CD14-positive monocyte (primary cell): ENCODE measurements around the gene KLHL3. TPM values are rescaled to one million over a fixed set of nuclear protein-coding genes. Genes with fewer than 3 reads are reported as not detected.

ENCODE experiments used
- DNase-seq, 3 donors: peaks; one replicate each; pipeline ENCODE4 v3.0.0-alpha.2; 2011 to 2022
- H2AFZ ChIP-seq: 2 replicates; pipeline ENCODE4 v1.6.0; 2012; ENCODE audit warnings: mild to moderate bottlenecking, low read depth, low read length, inconsistent platforms; ENCODE audit not compliant: insufficient read depth, poor library complexity, severe bottlenecking
- H3K27ac ChIP-seq, 2 donors: 1 replicate in 1 of 2; 2 replicates in 1 of 2; pipeline ENCODE4 v1.5.1; 2012 to 2013; ENCODE audit warnings: low read length in 2 of 2, control low read depth in 1 of 2, inconsistent platforms in 1 of 2, low read depth in 1 of 2, mild to moderate bottlenecking in 1 of 2
- H3K27me3 ChIP-seq, 2 donors: one replicate each; pipeline versions ENCODE4 v1.6.0 to v1.6.1; 2011 to 2013; ENCODE audit warnings: low read length in 2 of 2; ENCODE audit not compliant: control insufficient read depth in 2 of 2, insufficient read depth in 2 of 2
- H3K36me3 ChIP-seq, 2 donors: replicated peaks in 1 of 2; 1 replicate in 1 of 2; 2 replicates in 1 of 2; pipeline versions ENCODE4 v1.5.1 to v1.6.1; 2012 to 2013; ENCODE audit warnings: low read length in 2 of 2, control low read depth in 1 of 2, inconsistent platforms in 1 of 2, mild to moderate bottlenecking in 1 of 2; ENCODE audit not compliant: insufficient read depth in 2 of 2, control insufficient read depth in 1 of 2
- H3K4me1 ChIP-seq, 2 donors: 1 replicate in 1 of 2; 2 replicates in 1 of 2; pipeline versions ENCODE4 v1.5.1 to v1.6.1; 2012 to 2013; ENCODE audit warnings: low read length in 2 of 2, control low read depth in 1 of 2, inconsistent platforms in 1 of 2, mild to moderate bottlenecking in 1 of 2, moderate library complexity in 1 of 2; ENCODE audit not compliant: insufficient read depth in 2 of 2, control insufficient read depth in 1 of 2
- H3K4me2 ChIP-seq: replicated peaks from 2 replicates; pipeline ENCODE3; 2012; ENCODE audit warnings: low read length, moderate library complexity, mild to moderate bottlenecking; ENCODE audit not compliant: poor library complexity, severe bottlenecking; ENCODE audit errors: extremely low read depth
- H3K4me3 ChIP-seq, 3 experiments: fragments of 200-600 bp in 1 of 3; sonication (generic) in 1 of 3; replicated peaks in 1 of 3; 1 replicate in 2 of 3; 2 replicates in 1 of 3; pipeline ENCODE4 v1.5.1; 2011 to 2013; ENCODE audit warnings: low read length in 3 of 3, mild to moderate bottlenecking in 3 of 3, control low read depth in 2 of 3, low read depth in 2 of 3, inconsistent platforms in 1 of 3, moderate library complexity in 1 of 3
- H3K79me2 ChIP-seq: 2 replicates; pipeline ENCODE4 v1.6.0; 2012; ENCODE audit warnings: mild to moderate bottlenecking, control low read depth, inconsistent platforms, low read length, moderate library complexity; ENCODE audit not compliant: insufficient read depth
- H3K9ac ChIP-seq: 2 replicates; pipeline ENCODE4 v1.6.0; 2017; ENCODE audit warnings: low read length, mild to moderate bottlenecking; ENCODE audit not compliant: insufficient read depth, poor library complexity, severe bottlenecking
- H3K9me3 ChIP-seq, 2 donors: replicated peaks in 1 of 2; 1 replicate in 1 of 2; 2 replicates in 1 of 2; pipeline versions ENCODE4 v1.5.1 to v1.6.1; 2012 to 2013; ENCODE audit warnings: low read length in 2 of 2, control low read depth in 1 of 2; ENCODE audit not compliant: control insufficient read depth in 1 of 2, insufficient read depth in 1 of 2
- H4K20me1 ChIP-seq: 2 replicates; pipeline ENCODE4 v1.6.0; 2012; ENCODE audit warnings: mild to moderate bottlenecking, low read length, control low read depth, moderate library complexity; ENCODE audit not compliant: insufficient read depth
- H3K27ac Mint-ChIP-seq, 7 donors: one replicate each; pipeline ENCODE4 v1.8.0; 2020; ENCODE audit warnings: mild to moderate bottlenecking in 7 of 7, mixed read lengths in 7 of 7, moderate library complexity in 6 of 7, inconsistent platforms in 2 of 7
- H3K27me3 Mint-ChIP-seq, 3 donors: one replicate each; pipeline ENCODE4 v1.8.0; 2021 to 2022; ENCODE audit warnings: low read depth in 3 of 3, mild to moderate bottlenecking in 3 of 3, mixed read lengths in 3 of 3, moderate library complexity in 3 of 3, inconsistent platforms in 1 of 3
- H3K36me3 Mint-ChIP-seq, 2 donors: one replicate each; pipeline ENCODE4 v1.8.0; 2020; ENCODE audit warnings: mixed read lengths in 2 of 2, inconsistent platforms in 1 of 2, mild to moderate bottlenecking in 1 of 2
- H3K4me1 Mint-ChIP-seq: one replicate; pipeline ENCODE4 v1.8.0; 2020; ENCODE audit warnings: mild to moderate bottlenecking, mixed read lengths
- H3K4me3 Mint-ChIP-seq, 2 donors: one replicate each; pipeline ENCODE4 v1.8.0; 2020; ENCODE audit warnings: mild to moderate bottlenecking in 2 of 2, mixed read lengths in 2 of 2, moderate library complexity in 1 of 2
- H3K9me3 Mint-ChIP-seq, 7 donors: one replicate each; pipeline ENCODE4 v1.8.0; 2020 to 2022; ENCODE audit warnings: mixed read lengths in 7 of 7, mild to moderate bottlenecking in 6 of 7, moderate library complexity in 6 of 7, inconsistent platforms in 2 of 7
- WGBS: methylation state at CpG from one replicate; pipeline ENCODE4 v1.1.5; 2013; ENCODE audit warnings: missing lambda C conversion rate; ENCODE audit not compliant: insufficient coverage; 5-methylcytosine and 5-hydroxymethylcytosine counted together
- intact Hi-C, 2 donors: fragments of 100-400 bp; cut with micrococcal nuclease; formaldehyde crosslinking; loops; one replicate each; pipeline versions ENCODE4 v1.15.0 to v1.15.1; 2023
- polyA plus RNA-seq, 3 donors: library from polyadenylated mRNA; depleted of rRNA in 1 of 3; unstranded in 2 of 3; stranded (reverse) in 1 of 3; fragments of 300-500 nt in 2 of 3; fragments of >200 nt in 1 of 3; fragmentation: Illumina TruSeq in 2 of 3; gene quantifications; 1 replicate in 2 of 3; 2 replicates in 1 of 3; pipeline ENCODE4 v1.2.3, GENCODE V29; 2012 to 2021
- TF ChIP-seq, protein P1 (sequence below): fragments of 200-600 bp; IDR thresholded peaks from one replicate; pipeline ENCODE4 v1.8.0; 2022; ENCODE audit warnings: antibody characterized with exemption, mild to moderate bottlenecking

The KLHL3 gene
- polyA plus RNA-seq, 3 donors: 0.71 TPM; not detected in 2

DNA sequence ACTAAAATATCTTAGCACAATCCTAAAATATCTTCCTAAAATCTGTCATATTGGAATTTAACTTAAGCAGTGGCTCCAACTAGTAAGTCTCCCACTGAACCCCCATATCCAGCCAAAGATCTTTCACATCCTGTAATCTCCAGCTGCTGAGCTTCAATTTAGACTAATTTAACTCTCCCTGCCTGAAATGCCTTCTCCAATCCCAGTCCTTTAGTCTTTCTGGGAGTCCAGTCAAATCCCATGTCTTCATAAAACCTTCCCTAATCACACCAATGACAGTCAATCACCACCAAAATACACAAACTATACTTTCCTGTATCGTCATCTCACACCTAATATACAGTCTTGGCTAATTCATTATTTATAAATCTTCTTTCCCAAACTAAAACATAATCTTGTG, 607 bp upstream of the KLHL3 start:
- H3K36me3 ChIP-seq: no peaks in the 10 kb centered on the region
- intact Hi-C loops: no loop called here
- Mint-ChIP-seq H3K9me3 (peaks cover 0 to 9% (median 2%) of the 10 kb centered on the region in 7 donors), H3K27me3 (peaks cover 0 to 10% (median 4%) of the 10 kb centered on the region in 3 donors), H3K27ac (no peak overlapping the region), H3K36me3 (no peaks in the 10 kb centered on the region), H3K4me1 (peaks cover 3% of the 10 kb centered on the region), H3K4me3 (no peak overlapping the region)
- no peaks in the 10 kb centered on the region for H3K79me2 ChIP-seq
- H3K4me2 ChIP-seq: no peak overlapping the region
- H3K27ac ChIP-seq: no peak overlapping the region
- no peak for DNase-seq
- H3K9ac ChIP-seq: no peak overlapping the region
- TF ChIP-seq, protein P1, sequence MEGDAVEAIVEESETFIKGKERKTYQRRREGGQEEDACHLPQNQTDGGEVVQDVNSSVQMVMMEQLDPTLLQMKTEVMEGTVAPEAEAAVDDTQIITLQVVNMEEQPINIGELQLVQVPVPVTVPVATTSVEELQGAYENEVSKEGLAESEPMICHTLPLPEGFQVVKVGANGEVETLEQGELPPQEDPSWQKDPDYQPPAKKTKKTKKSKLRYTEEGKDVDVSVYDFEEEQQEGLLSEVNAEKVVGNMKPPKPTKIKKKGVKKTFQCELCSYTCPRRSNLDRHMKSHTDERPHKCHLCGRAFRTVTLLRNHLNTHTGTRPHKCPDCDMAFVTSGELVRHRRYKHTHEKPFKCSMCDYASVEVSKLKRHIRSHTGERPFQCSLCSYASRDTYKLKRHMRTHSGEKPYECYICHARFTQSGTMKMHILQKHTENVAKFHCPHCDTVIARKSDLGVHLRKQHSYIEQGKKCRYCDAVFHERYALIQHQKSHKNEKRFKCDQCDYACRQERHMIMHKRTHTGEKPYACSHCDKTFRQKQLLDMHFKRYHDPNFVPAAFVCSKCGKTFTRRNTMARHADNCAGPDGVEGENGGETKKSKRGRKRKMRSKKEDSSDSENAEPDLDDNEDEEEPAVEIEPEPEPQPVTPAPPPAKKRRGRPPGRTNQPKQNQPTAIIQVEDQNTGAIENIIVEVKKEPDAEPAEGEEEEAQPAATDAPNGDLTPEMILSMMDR: no peak
- no peak overlapping the region for H3K4me3 ChIP-seq
- no peaks in the 10 kb centered on the region for H4K20me1 ChIP-seq
- peaks cover 0 to 2% of the 10 kb centered on the region in 2 donors for H3K27me3 ChIP-seq
- H3K9me3 ChIP-seq: no peaks in the 10 kb centered on the region
- H2AFZ ChIP-seq: no peak overlapping the region
- no CpG with 5 or more reads among the region's 1 CpG for WGBS
- peaks cover 16 to 25% of the 10 kb centered on the region in 2 donors for H3K4me1 ChIP-seq

DNA sequence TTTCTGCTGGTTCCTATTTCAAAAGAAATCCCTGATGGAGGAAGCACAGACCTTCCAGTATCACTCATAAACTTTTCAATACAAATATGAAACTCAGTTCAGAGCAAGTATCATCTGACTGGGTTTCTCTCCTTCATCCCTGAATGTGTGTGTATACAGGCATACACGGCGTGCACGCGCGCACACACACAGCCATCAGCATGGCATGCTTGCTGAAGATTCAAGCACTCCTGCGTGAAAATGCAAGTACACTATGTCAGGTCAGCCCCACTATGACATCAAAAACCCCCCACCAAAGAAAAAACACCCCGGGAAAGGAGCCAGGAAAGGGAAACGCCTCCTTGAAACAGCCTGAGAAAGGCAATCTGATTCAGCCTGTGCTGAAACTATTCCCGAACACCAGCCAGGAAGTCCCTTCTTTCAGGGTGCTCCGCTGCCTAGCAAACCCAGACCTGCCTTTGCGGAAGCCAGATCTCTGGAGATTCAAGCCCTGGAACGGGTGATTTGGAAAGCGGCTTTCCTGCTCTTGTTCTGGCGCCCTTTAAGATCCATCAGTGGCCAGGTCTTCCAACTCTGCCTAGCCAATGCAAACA, 831 bp downstream of the KLHL3 start:
- no peaks in the 10 kb centered on the region for H3K36me3 ChIP-seq
- no peaks in the 10 kb centered on the region for H3K36me3 Mint-ChIP-seq
- no peak overlapping the region for H3K27ac ChIP-seq
- intact Hi-C loops: no loop called here
- H3K79me2 ChIP-seq: no peaks in the 10 kb centered on the region
- H3K4me1 ChIP-seq: peaks cover 16 to 25% of the 10 kb centered on the region in 2 donors
- no peak overlapping the region for H3K4me3 Mint-ChIP-seq
- H3K27me3 Mint-ChIP-seq: peaks cover 0 to 10% (median 4%) of the 10 kb centered on the region in 3 donors
- peaks cover 3% of the 10 kb centered on the region for H3K4me1 Mint-ChIP-seq
- H4K20me1 ChIP-seq: no peaks in the 10 kb centered on the region
- H2AFZ ChIP-seq: peak overlapping the region; percentile 82
- peak overlapping the region; percentile 17 to 69 (median 24) for H3K4me3 ChIP-seq
- TF ChIP-seq, protein P1: no peak
- peak overlapping the region; percentile 80 for H3K4me2 ChIP-seq
- no peaks in the 10 kb centered on the region for H3K9me3 ChIP-seq
- no peak overlapping the region for H3K27ac Mint-ChIP-seq
- peak in 2 of 3 donors; percentile 24 to 38 for DNase-seq
- WGBS: 0% methylated on average over 6 of the region's 14 CpGs
- peak overlapping the region; percentile 27 for H3K9ac ChIP-seq
- peaks cover 0 to 9% (median 2%) of the 10 kb centered on the region in 7 donors for H3K9me3 Mint-ChIP-seq
- peaks cover 0 to 2% of the 10 kb centered on the region in 2 donors for H3K27me3 ChIP-seq
